B cell (primary cell): Measurements from ENCODE around the gene CWC27. TPM values are rescaled to one million over a fixed set of nuclear protein-coding genes. Genes with fewer than 3 reads are reported as not detected.

Experiments used
- ATAC-seq: fragments of 200-7000 bp; cut with Tn5 transposase; one replicate; pipeline ENCODE4 v1.10.0; 2021; ENCODE audit warnings: low read depth, mild to moderate bottlenecking, moderate number of reproducible peaks, moderate library complexity
- CTCF ChIA-PET: fragments of 350-600 bp; sonication (Branson Sonifier 250); formaldehyde crosslinking; loops from one replicate; lab custom pipeline; 2021; ENCODE audit warnings: antibody characterized with exemption, inconsistent platforms; lab: Charles Lee
- POLR2A ChIA-PET: fragments of 350-600 bp; sonication (Branson Sonifier 250); formaldehyde crosslinking; loops from one replicate; lab custom pipeline; 2021; ENCODE audit warnings: antibody characterized with exemption; lab: Charles Lee
- DNase-seq: peaks from one replicate; pipeline ENCODE4 v3.0.0; 2013
- H2AFZ ChIP-seq: 2 replicates; pipeline ENCODE4 v1.6.1; 2012; ENCODE audit warnings: mild to moderate bottlenecking, low read depth, low read length; ENCODE audit not compliant: insufficient read depth, poor library complexity, severe bottlenecking
- H3K27ac ChIP-seq, 2 donors: 1 replicate in 1 of 2; 2 replicates in 1 of 2; pipeline ENCODE4 v1.5.1; 2012 to 2013; ENCODE audit warnings: low read length in 2 of 2, mild to moderate bottlenecking in 2 of 2, moderate library complexity in 1 of 2
- H3K27me3 ChIP-seq, 4 experiments: fragments of 200-600 bp in 1 of 4; sonication (generic) in 1 of 4; replicated peaks in 1 of 4; 1 replicate in 2 of 4; 2 replicates in 2 of 4; pipeline versions ENCODE4 v1.6.1 to v1.7.0; 2013 to 2016; ENCODE audit warnings: low read length in 3 of 4, mild to moderate bottlenecking in 2 of 4, mixed read lengths in 1 of 4, moderate library complexity in 1 of 4; ENCODE audit not compliant: insufficient read depth in 4 of 4, control insufficient read depth in 3 of 4; ENCODE audit errors: control extremely low read depth in 1 of 4
- H3K36me3 ChIP-seq, 2 experiments: replicated peaks in 1 of 2; 1 replicate in 1 of 2; 2 replicates in 1 of 2; pipeline versions ENCODE4 v1.6.1 to v1.7.1; 2013; ENCODE audit warnings: low read length in 1 of 2; ENCODE audit not compliant: insufficient read depth in 2 of 2, control insufficient read depth in 1 of 2; ENCODE audit errors: control extremely low read depth in 1 of 2, extremely low read depth in 1 of 2
- H3K4me1 ChIP-seq, 2 donors: fragments of 200-600 bp in 1 of 2; sonication (generic) in 1 of 2; 1 replicate in 1 of 2; 2 replicates in 1 of 2; pipeline versions ENCODE4 v1.5.1 to v1.6.1; 2013 to 2017; ENCODE audit warnings: low read length in 2 of 2; ENCODE audit not compliant: control insufficient read depth in 2 of 2, insufficient read depth in 2 of 2
- H3K4me2 ChIP-seq: replicated peaks from 2 replicates; pipeline ENCODE3; 2012; ENCODE audit warnings: mild to moderate bottlenecking, low read depth, low read length; ENCODE audit not compliant: poor library complexity, severe bottlenecking
- H3K4me3 ChIP-seq, 5 experiments: fragments of 200-600 bp in 1 of 5; sonication (generic) in 1 of 5; 1 replicate in 3 of 5; 2 replicates in 2 of 5; pipeline versions ENCODE4 v1.5.1 to v1.7.0; 2011 to 2016; ENCODE audit warnings: low read length in 4 of 5, mild to moderate bottlenecking in 4 of 5, low read depth in 2 of 5, control low read depth in 1 of 5, moderate library complexity in 1 of 5; ENCODE audit not compliant: insufficient read depth in 1 of 5; ENCODE audit errors: control extremely low read depth in 1 of 5, extremely low read depth in 1 of 5
- H3K79me2 ChIP-seq: fragments of 200-600 bp; sonication (generic); one replicate; pipeline ENCODE4 v1.6.0; 2016; ENCODE audit warnings: low read length; ENCODE audit not compliant: control insufficient read depth, insufficient read depth
- H3K9ac ChIP-seq: fragments of 200-600 bp; sonication (generic); 2 replicates; pipeline ENCODE4 v1.6.1; 2017; ENCODE audit warnings: mild to moderate bottlenecking, low read length, moderate library complexity
- H3K9me3 ChIP-seq, 3 donors: one replicate each; pipeline versions ENCODE4 v1.6.1 to v1.7.1; 2013; ENCODE audit warnings: low read length in 2 of 3; ENCODE audit not compliant: control insufficient read depth in 2 of 3, insufficient read depth in 1 of 3; ENCODE audit errors: control extremely low read depth in 1 of 3
- H4K20me1 ChIP-seq: 2 replicates; pipeline ENCODE4 v1.6.0; 2012; ENCODE audit warnings: mild to moderate bottlenecking, low read length; ENCODE audit not compliant: insufficient read depth, control insufficient read depth, poor library complexity, severe bottlenecking
- H3K27ac Mint-ChIP-seq: one replicate; pipeline ENCODE4 v1.8.0; 2021; ENCODE audit warnings: mixed read lengths
- H3K27me3 Mint-ChIP-seq: one replicate; pipeline ENCODE4 v1.8.0; 2021; ENCODE audit warnings: mixed read lengths
- H3K4me1 Mint-ChIP-seq: one replicate; pipeline ENCODE4 v1.8.0; 2021; ENCODE audit warnings: mixed read lengths
- H3K4me3 Mint-ChIP-seq: one replicate; pipeline ENCODE4 v1.8.0; 2021; ENCODE audit warnings: mixed read lengths
- H3K9me3 Mint-ChIP-seq: one replicate; pipeline ENCODE4 v1.8.0; 2022; ENCODE audit warnings: mixed read lengths; ENCODE audit not compliant: insufficient read depth
- CTCF ChIP-seq: fragments of 200-600 bp; IDR thresholded peaks from one replicate; pipeline ENCODE4 v1.8.0; 2022; ENCODE audit warnings: antibody characterized with exemption, mild to moderate bottlenecking
- EZH2 ChIP-seq: IDR thresholded peaks from 2 replicates; pipeline ENCODE4 v1.6.1; 2012; ENCODE audit warnings: borderline replicate concordance, low read depth, mild to moderate bottlenecking, moderate library complexity, low read length; ENCODE audit not compliant: insufficient read depth, poor library complexity, severe bottlenecking
- WGBS: methylation state at CpG from one replicate; pipeline ENCODE4 v1.1.5; 2013; ENCODE audit warnings: missing lambda C conversion rate; ENCODE audit not compliant: insufficient coverage; 5-methylcytosine and 5-hydroxymethylcytosine counted together
- intact Hi-C: fragments of 100-400 bp; cut with micrococcal nuclease; formaldehyde crosslinking; loops from one replicate; pipeline ENCODE4 v1.10.0; 2022
- polyA plus RNA-seq: library from polyadenylated mRNA; depleted of rRNA; stranded (reverse); fragments of >200 nt; gene quantifications from 2 replicates; pipeline ENCODE4 v1.2.3, GENCODE V29; 2012
- total RNA-seq, 2 donors: library from RNA; stranded (reverse); fragments of 120-200 nt in 1 of 2; gene quantifications; 1 replicate in 1 of 2; 2 replicates in 1 of 2; pipeline versions ENCODE4 v1.2.3 to v1.2.4, GENCODE V29; 2013 to 2022

Gene CWC27
- total and polyA plus RNA-seq, 2 donors (not counting 1 experiment from before 2014, with no cell fraction given) = 6.6 to 30.5 TPM

GRCh38 chr5:64722588-64722987, 46.1 kb upstream of the CWC27 start:
- no peaks in the 10 kb centered on the region for H3K27me3 Mint-ChIP-seq
- 100% methylated on average over 1 of the region's 3 CpGs for WGBS
- peaks cover 9 to 12% of the 10 kb centered on the region in 2 experiments for H3K36me3 ChIP-seq
- H2AFZ ChIP-seq = no peak overlapping the region
- no peak overlapping the region for H3K9ac ChIP-seq
- ChIA-PET CTCF (no interaction called here), POLR2A (no interaction called here)
- no peaks in the 10 kb centered on the region for H3K27me3 ChIP-seq
- H3K79me2 ChIP-seq = no peaks in the 10 kb centered on the region
- no peaks in the 10 kb centered on the region for H3K4me1 ChIP-seq
- H3K4me2 ChIP-seq = no peak overlapping the region
- DNase-seq = no peak
- H3K4me3 ChIP-seq = no peak overlapping the region
- H3K27ac Mint-ChIP-seq = no peak overlapping the region
- TF ChIP-seq CTCF (no peak), EZH2 (no peak)
- no peaks in the 10 kb centered on the region for H3K9me3 ChIP-seq
- no peaks in the 10 kb centered on the region for H3K9me3 Mint-ChIP-seq
- H3K4me1 Mint-ChIP-seq = no peaks in the 10 kb centered on the region
- H3K4me3 Mint-ChIP-seq = no peak overlapping the region
- no peak overlapping the region for H3K27ac ChIP-seq
- H4K20me1 ChIP-seq = no peaks in the 10 kb centered on the region
- intact Hi-C loops = no loop called here
- no peak for ATAC-seq

- Histone ChIP-seq H3K79me2 (no peaks in the 10 kb centered on the region), H2AFZ (no peak overlapping the region), H4K20me1 (no peaks in the 10 kb centered on the region), H3K9ac (no peak overlapping the region), H3K27ac (no peak overlapping the region), H3K4me2 (no peak overlapping the region), H3K9me3 (no peaks in the 10 kb centered on the region), H3K36me3 (peaks cover 11 to 16% of the 10 kb centered on the region in 2 experiments), H3K4me1 (no peaks in the 10 kb centered on the region), H3K4me3 (no peak overlapping the region), H3K27me3 (no peaks in the 10 kb centered on the region)
- intact Hi-C loops = no loop called here
- H3K9me3 Mint-ChIP-seq = no peaks in the 10 kb centered on the region
- TF ChIP-seq EZH2 (no peak), CTCF (no peak)
- H3K27me3 Mint-ChIP-seq = no peaks in the 10 kb centered on the region
- CTCF ChIA-PET = no interaction called here
- DNase-seq (no peak), ATAC-seq (no peak)
- H3K27ac Mint-ChIP-seq = no peak overlapping the region
- WGBS = no CpG with 5 or more reads among the region's 2 CpGs
- no peaks in the 10 kb centered on the region for H3K4me1 Mint-ChIP-seq
- POLR2A ChIA-PET = no interaction called here
- H3K4me3 Mint-ChIP-seq = no peak overlapping the region
Observed at GRCh38 chr5:64727150-64727549, 41.6 kb upstream of the CWC27 start.
